Keratinocyte (primary cell): ENCODE measurements around the gene C11orf97. TPM values are rescaled to one million over a fixed set of nuclear protein-coding genes. Genes with fewer than 3 reads are reported as not detected.

Experiments
- DNase-seq: peaks from one replicate; pipeline ENCODE4 v3.0.0-alpha.2; 2011; ENCODE audit warnings: low read depth, missing footprints, low spot score
- FAIRE-seq: peaks from 2 replicates; lab custom pipeline; 2011; peaks lifted over from hg19 to GRCh38; lab: Jason Lieb, UNC
- H2AFZ ChIP-seq: 2 replicates; pipeline ENCODE4 v1.6.0; 2012; ENCODE audit warnings: low read length, control low read depth, inconsistent platforms; ENCODE audit not compliant: control insufficient read depth
- H3K27ac ChIP-seq: 2 replicates; pipeline ENCODE4 v1.5.1; 2011; ENCODE audit warnings: low read length; ENCODE audit not compliant: control insufficient read depth, insufficient read depth
- H3K27me3 ChIP-seq: 3 replicates; pipeline ENCODE4 v1.6.0; 2011; ENCODE audit warnings: low read length; ENCODE audit not compliant: control insufficient read depth, insufficient read depth; ENCODE audit errors: extremely low read depth
- H3K36me3 ChIP-seq, 2 experiments: 2 replicates in 1 of 2; 3 replicates in 1 of 2; pipeline ENCODE4 v1.5.1; 2011; ENCODE audit warnings: low read length in 2 of 2, mild to moderate bottlenecking in 1 of 2; ENCODE audit not compliant: control insufficient read depth in 2 of 2, insufficient read depth in 2 of 2; ENCODE audit errors: extremely low read depth in 1 of 2
- H3K4me1 ChIP-seq: 3 replicates; pipeline ENCODE4 v1.5.1; 2011; ENCODE audit warnings: low read length; ENCODE audit not compliant: control insufficient read depth, insufficient read depth; ENCODE audit errors: extremely low read depth
- H3K4me2 ChIP-seq: 3 replicates; pipeline ENCODE4 v1.6.0; 2011; ENCODE audit warnings: low read depth, low read length; ENCODE audit not compliant: control insufficient read depth, insufficient read depth; ENCODE audit errors: extremely low read depth
- H3K4me3 ChIP-seq, 3 experiments: fragments of 200-600 bp in 1 of 3; sonication (generic) in 1 of 3; 2 replicates in 2 of 3; 3 replicates in 1 of 3; pipeline ENCODE4 v1.5.1; 2011 to 2016; ENCODE audit warnings: low read length in 3 of 3, mild to moderate bottlenecking in 3 of 3, control low read depth in 2 of 3, inconsistent platforms in 1 of 3, low read depth in 1 of 3, mixed read lengths in 1 of 3, mixed run types in 1 of 3, moderate library complexity in 1 of 3; ENCODE audit not compliant: control insufficient read depth in 2 of 3, insufficient read depth in 2 of 3; ENCODE audit errors: extremely low read depth in 1 of 3
- H3K79me2 ChIP-seq: 2 replicates; pipeline ENCODE4 v1.6.0; 2012; ENCODE audit warnings: low read length; ENCODE audit not compliant: control insufficient read depth, insufficient read depth
- H3K9ac ChIP-seq: 3 replicates; pipeline ENCODE4 v1.6.0; 2011; ENCODE audit warnings: low read length; ENCODE audit not compliant: control insufficient read depth, insufficient read depth; ENCODE audit errors: extremely low read depth
- H3K9me1 ChIP-seq: 3 replicates; pipeline ENCODE4 v1.6.0; 2011; ENCODE audit warnings: low read length; ENCODE audit not compliant: control insufficient read depth, insufficient read depth; ENCODE audit errors: extremely low read depth
- H3K9me3 ChIP-seq: 2 replicates; pipeline ENCODE4 v1.5.1; 2012; ENCODE audit warnings: low read depth, low read length; ENCODE audit not compliant: control insufficient read depth
- H4K20me1 ChIP-seq: 3 replicates; pipeline ENCODE4 v1.6.0; 2011; ENCODE audit warnings: low read length; ENCODE audit not compliant: control insufficient read depth, insufficient read depth; ENCODE audit errors: extremely low read depth
- EZH2 ChIP-seq: IDR thresholded peaks from one replicate; pipeline ENCODE4 v1.6.1; 2012; ENCODE audit warnings: inconsistent platforms, mild to moderate bottlenecking, low read length, moderate library complexity
- dilution Hi-C: fragments of 300-500 bp; cut with MboI; formaldehyde crosslinking; loops from one replicate; pipeline ENCODE4 v1.7.0; 2020; ENCODE audit warnings: low sequenced_read_pairs; ENCODE audit not compliant: extremely low pct_ligation_motif_present
- polyA plus RNA-seq, 5 experiments: library from polyadenylated mRNA; depleted of rRNA in 3 of 5; stranded (reverse) in 3 of 5; stranded (forward) in 1 of 5; unstranded in 1 of 5; fragments of >200 nt; gene quantifications; 1 replicate in 1 of 5; 2 replicates in 3 of 5; 3 replicates in 1 of 5; pipeline versions ENCODE4 v1.2.1 to v1.2.3, GENCODE V29; 2011 to 2012; ENCODE audit warnings: missing spikeins in 2 of 5, low read depth in 1 of 5, low replicate concordance in 1 of 5
- TF ChIP-seq, protein P1 (sequence below), 3 experiments: IDR thresholded peaks in 1 of 3; conservative IDR thresholded peaks in 1 of 3; optimal IDR thresholded peaks in 1 of 3; 2 replicates in 2 of 3; 3 replicates in 1 of 3; pipeline versions ENCODE3 to v1.5.1; 2011; ENCODE audit warnings: low read length in 3 of 3, mild to moderate bottlenecking in 3 of 3, moderate library complexity in 2 of 3, control low read depth in 1 of 3, inconsistent platforms in 1 of 3; ENCODE audit not compliant: insufficient read depth in 2 of 3; ENCODE audit errors: extremely low read depth in 1 of 3

The C11orf97 gene
- polyA plus RNA-seq, 1 donor (not counting 4 experiments of a cell fraction or from before 2014, with no cell fraction given): not detected

DNA sequence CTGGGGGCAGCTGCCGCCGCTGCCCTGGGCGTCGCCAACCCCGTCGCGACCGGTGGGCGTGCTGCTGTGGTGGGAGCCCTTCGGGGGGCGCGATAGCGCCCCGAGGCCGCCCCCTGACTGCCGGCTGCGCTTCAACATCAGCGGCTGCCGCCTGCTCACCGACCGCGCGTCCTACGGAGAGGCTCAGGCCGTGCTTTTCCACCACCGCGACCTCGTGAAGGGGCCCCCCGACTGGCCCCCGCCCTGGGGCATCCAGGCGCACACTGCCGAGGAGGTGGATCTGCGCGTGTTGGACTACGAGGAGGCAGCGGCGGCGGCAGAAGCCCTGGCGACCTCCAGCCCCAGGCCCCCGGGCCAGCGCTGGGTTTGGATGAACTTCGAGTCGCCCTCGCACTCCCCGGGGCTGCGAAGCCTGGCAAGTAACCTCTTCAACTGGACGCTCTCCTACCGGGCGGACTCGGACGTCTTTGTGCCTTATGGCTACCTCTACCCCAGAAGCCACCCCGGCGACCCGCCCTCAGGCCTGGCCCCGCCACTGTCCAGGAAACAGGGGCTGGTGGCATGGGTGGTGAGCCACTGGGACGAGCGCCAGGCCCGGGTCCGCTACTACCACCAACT, 32.5 kb downstream of the C11orf97 start:
- H3K9ac ChIP-seq: peak overlapping the region; percentile 52
- no peaks in the 10 kb centered on the region for H3K36me3 ChIP-seq
- H3K4me3 ChIP-seq: peak overlapping the region; percentile 29 to 41 (median 29)
- peak overlapping the region; percentile 76 for H3K4me2 ChIP-seq
- H2AFZ ChIP-seq: peak overlapping the region; percentile 52
- TF ChIP-seq EZH2: no peak
- TF ChIP-seq, protein P1, sequence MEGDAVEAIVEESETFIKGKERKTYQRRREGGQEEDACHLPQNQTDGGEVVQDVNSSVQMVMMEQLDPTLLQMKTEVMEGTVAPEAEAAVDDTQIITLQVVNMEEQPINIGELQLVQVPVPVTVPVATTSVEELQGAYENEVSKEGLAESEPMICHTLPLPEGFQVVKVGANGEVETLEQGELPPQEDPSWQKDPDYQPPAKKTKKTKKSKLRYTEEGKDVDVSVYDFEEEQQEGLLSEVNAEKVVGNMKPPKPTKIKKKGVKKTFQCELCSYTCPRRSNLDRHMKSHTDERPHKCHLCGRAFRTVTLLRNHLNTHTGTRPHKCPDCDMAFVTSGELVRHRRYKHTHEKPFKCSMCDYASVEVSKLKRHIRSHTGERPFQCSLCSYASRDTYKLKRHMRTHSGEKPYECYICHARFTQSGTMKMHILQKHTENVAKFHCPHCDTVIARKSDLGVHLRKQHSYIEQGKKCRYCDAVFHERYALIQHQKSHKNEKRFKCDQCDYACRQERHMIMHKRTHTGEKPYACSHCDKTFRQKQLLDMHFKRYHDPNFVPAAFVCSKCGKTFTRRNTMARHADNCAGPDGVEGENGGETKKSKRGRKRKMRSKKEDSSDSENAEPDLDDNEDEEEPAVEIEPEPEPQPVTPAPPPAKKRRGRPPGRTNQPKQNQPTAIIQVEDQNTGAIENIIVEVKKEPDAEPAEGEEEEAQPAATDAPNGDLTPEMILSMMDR (optimal IDR thresholded peaks at IDR 0.05 in 1 of 3, IDR thresholded peaks at IDR 0.05 in 1 of 3, conservative IDR thresholded peaks at IDR 0.05 in 1 of 3; ENCODE audit: extremely low read depth in 1 of 3, insufficient read depth in 2 of 3, low read length in 3 of 3): no peak
- peaks cover 2% of the 10 kb centered on the region for H3K9me1 ChIP-seq
- no peaks in the 10 kb centered on the region for H3K79me2 ChIP-seq
- FAIRE-seq: no peak
- DNase-seq: no peak
- no peaks in the 10 kb centered on the region for H4K20me1 ChIP-seq
- H3K27me3 ChIP-seq: peaks cover 19% of the 10 kb centered on the region
- no peak overlapping the region for H3K27ac ChIP-seq
- H3K4me1 ChIP-seq: peaks cover 16% of the 10 kb centered on the region
- dilution Hi-C loops: no loop called here
- H3K9me3 ChIP-seq: no peaks in the 10 kb centered on the region

DNA sequence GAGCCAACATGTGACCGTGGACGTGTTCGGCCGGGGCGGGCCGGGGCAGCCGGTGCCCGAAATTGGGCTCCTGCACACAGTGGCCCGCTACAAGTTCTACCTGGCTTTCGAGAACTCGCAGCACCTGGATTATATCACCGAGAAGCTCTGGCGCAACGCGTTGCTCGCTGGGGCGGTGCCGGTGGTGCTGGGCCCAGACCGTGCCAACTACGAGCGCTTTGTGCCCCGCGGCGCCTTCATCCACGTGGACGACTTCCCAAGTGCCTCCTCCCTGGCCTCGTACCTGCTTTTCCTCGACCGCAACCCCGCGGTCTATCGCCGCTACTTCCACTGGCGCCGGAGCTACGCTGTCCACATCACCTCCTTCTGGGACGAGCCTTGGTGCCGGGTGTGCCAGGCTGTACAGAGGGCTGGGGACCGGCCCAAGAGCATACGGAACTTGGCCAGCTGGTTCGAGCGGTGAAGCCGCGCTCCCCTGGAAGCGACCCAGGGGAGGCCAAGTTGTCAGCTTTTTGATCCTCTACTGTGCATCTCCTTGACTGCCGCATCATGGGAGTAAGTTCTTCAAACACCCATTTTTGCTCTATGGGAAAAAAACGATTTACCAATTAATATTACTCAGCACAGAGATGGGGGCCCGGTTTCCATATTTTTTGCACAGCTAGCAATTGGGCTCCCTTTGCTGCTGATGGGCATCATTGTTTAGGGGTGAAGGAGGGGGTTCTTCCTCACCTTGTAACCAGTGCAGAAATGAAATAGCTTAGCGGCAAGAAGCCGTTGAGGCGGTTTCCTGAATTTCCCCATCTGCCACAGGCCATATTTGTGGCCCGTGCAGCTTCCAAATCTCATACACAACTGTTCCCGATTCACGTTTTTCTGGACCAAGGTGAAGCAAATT, 33.3 kb downstream of the C11orf97 start:
- no peaks in the 10 kb centered on the region for H3K36me3 ChIP-seq
- dilution Hi-C loops: no loop called here
- peak overlapping the region; percentile 52 for H2AFZ ChIP-seq
- DNase-seq (no peak), FAIRE-seq (no peak)
- H3K9me3 ChIP-seq: no peaks in the 10 kb centered on the region
- H3K27me3 ChIP-seq: peaks cover 19% of the 10 kb centered on the region
- H3K79me2 ChIP-seq: no peaks in the 10 kb centered on the region
- no peaks in the 10 kb centered on the region for H4K20me1 ChIP-seq
- peaks cover 16% of the 10 kb centered on the region for H3K4me1 ChIP-seq
- no peak overlapping the region for H3K27ac ChIP-seq
- TF ChIP-seq, protein P1 (optimal IDR thresholded peaks at IDR 0.05 in 1 of 3, IDR thresholded peaks at IDR 0.05 in 1 of 3, conservative IDR thresholded peaks at IDR 0.05 in 1 of 3; ENCODE audit: extremely low read depth in 1 of 3, insufficient read depth in 2 of 3, low read length in 3 of 3): no peak
- no peak for TF ChIP-seq EZH2
- H3K9me1 ChIP-seq: peaks cover 2% of the 10 kb centered on the region
- peak overlapping the region; percentile 49 for H3K9ac ChIP-seq
- peak overlapping the region; percentile 29 to 34 (median 29) for H3K4me3 ChIP-seq
- H3K4me2 ChIP-seq: peak overlapping the region; percentile 76
